IPS-20b (cell line): Measurements from ENCODE around the gene AGTPBP1.

Experiments used
- H3K27ac ChIP-seq: one replicate; pipeline ENCODE4 v1.5.1; 2013; ENCODE audit warnings: low read length
- H3K27me3 ChIP-seq: 2 replicates; pipeline ENCODE4 v1.6.1; 2013; ENCODE audit warnings: mild to moderate bottlenecking, low read length, inconsistent platforms; ENCODE audit not compliant: insufficient read depth
- H3K36me3 ChIP-seq: 2 replicates; pipeline ENCODE4 v1.6.1; 2013; ENCODE audit warnings: low read depth, mild to moderate bottlenecking, inconsistent platforms, low read length, moderate library complexity; ENCODE audit not compliant: insufficient read depth
- H3K4me1 ChIP-seq: 2 replicates; pipeline ENCODE4 v1.6.1; 2013; ENCODE audit warnings: mild to moderate bottlenecking, control low read depth, inconsistent platforms, low read length, moderate library complexity; ENCODE audit not compliant: insufficient read depth
- H3K4me3 ChIP-seq: 2 replicates; pipeline ENCODE4 v1.5.1; 2013; ENCODE audit warnings: mild to moderate bottlenecking, low read length, inconsistent platforms
- H3K9ac ChIP-seq: 2 replicates; pipeline ENCODE4 v1.6.1; 2013; ENCODE audit warnings: low read depth, mild to moderate bottlenecking, inconsistent platforms, low read length, moderate library complexity
- H3K9me3 ChIP-seq: 2 replicates; pipeline ENCODE4 v1.6.1; 2013; ENCODE audit warnings: mild to moderate bottlenecking, low read depth, low read length, inconsistent platforms; ENCODE audit not compliant: insufficient read depth

AGTPBP1 gene

GRCh38 chr9:85511746-85512145, 230.0 kb downstream of the AGTPBP1 start:
- Histone ChIP-seq H3K27me3 (no peaks in the 10 kb centered on the region), H3K9me3 (no peaks in the 10 kb centered on the region), H3K27ac (no peak overlapping the region), H3K4me3 (no peak overlapping the region), H3K9ac (no peak overlapping the region), H3K36me3 (no peaks in the 10 kb centered on the region), H3K4me1 (no peaks in the 10 kb centered on the region)

- Histone ChIP-seq H3K9ac (no peak overlapping the region), H3K9me3 (no peaks in the 10 kb centered on the region), H3K4me1 (no peaks in the 10 kb centered on the region), H3K36me3 (no peaks in the 10 kb centered on the region), H3K27me3 (no peaks in the 10 kb centered on the region), H3K4me3 (no peak overlapping the region), H3K27ac (no peak overlapping the region)
Measured at GRCh38 chr9:85510830-85511504, 230.8 kb downstream of the AGTPBP1 start.

GRCh38 chr9:85508616-85509015, 233.1 kb downstream of the AGTPBP1 start:
- H3K27me3 ChIP-seq, result no peaks in the 10 kb centered on the region
- no peak overlapping the region for H3K27ac ChIP-seq
- no peaks in the 10 kb centered on the region for H3K4me1 ChIP-seq
- no peak overlapping the region for H3K9ac ChIP-seq
- H3K9me3 ChIP-seq, result no peaks in the 10 kb centered on the region
- no peaks in the 10 kb centered on the region for H3K36me3 ChIP-seq
- no peak overlapping the region for H3K4me3 ChIP-seq

- Histone ChIP-seq H3K27ac (no peak overlapping the region), H3K9ac (no peak overlapping the region), H3K36me3 (no peaks in the 10 kb centered on the region), H3K9me3 (no peaks in the 10 kb centered on the region), H3K4me1 (no peaks in the 10 kb centered on the region), H3K4me3 (no peak overlapping the region), H3K27me3 (no peaks in the 10 kb centered on the region)
Measured at GRCh38 chr9:85505612-85506011, 236.1 kb downstream of the AGTPBP1 start.

- no peak overlapping the region for H3K4me3 ChIP-seq
- no peaks in the 10 kb centered on the region for H3K27me3 ChIP-seq
- peaks cover 9% of the 10 kb centered on the region for H3K9me3 ChIP-seq
- no peaks in the 10 kb centered on the region for H3K36me3 ChIP-seq
- no peak overlapping the region for H3K27ac ChIP-seq
- no peak overlapping the region for H3K9ac ChIP-seq
- H3K4me1 ChIP-seq, result no peaks in the 10 kb centered on the region
Measured at GRCh38 chr9:85502815-85503655, 238.7 kb downstream of the AGTPBP1 start.

- H3K27ac ChIP-seq, result no peak overlapping the region
- no peaks in the 10 kb centered on the region for H3K4me1 ChIP-seq
- H3K9ac ChIP-seq, result no peak overlapping the region
- peaks cover 9% of the 10 kb centered on the region for H3K9me3 ChIP-seq
- no peaks in the 10 kb centered on the region for H3K36me3 ChIP-seq
- no peaks in the 10 kb centered on the region for H3K27me3 ChIP-seq
- H3K4me3 ChIP-seq, result no peak overlapping the region
Measured at GRCh38 chr9:85501882-85502281, 239.9 kb downstream of the AGTPBP1 start.

- H3K9ac ChIP-seq, result no peak overlapping the region
- H3K36me3 ChIP-seq, result no peaks in the 10 kb centered on the region
- H3K9me3 ChIP-seq, result peaks cover 9% of the 10 kb centered on the region
- no peak overlapping the region for H3K27ac ChIP-seq
- H3K27me3 ChIP-seq, result no peaks in the 10 kb centered on the region
- no peak overlapping the region for H3K4me3 ChIP-seq
- H3K4me1 ChIP-seq, result no peaks in the 10 kb centered on the region
Measured at GRCh38 chr9:85501456-85501855, 240.3 kb downstream of the AGTPBP1 start.
